Measurements from ENCODE around the gene KRTAP19-5.
"Not testable (repeated sequence)": the region's sequence is repeated elsewhere in the genome, so short reads cannot be mapped to it uniquely, and the experiment has no call there.

Gene KRTAP19-5

DNA sequence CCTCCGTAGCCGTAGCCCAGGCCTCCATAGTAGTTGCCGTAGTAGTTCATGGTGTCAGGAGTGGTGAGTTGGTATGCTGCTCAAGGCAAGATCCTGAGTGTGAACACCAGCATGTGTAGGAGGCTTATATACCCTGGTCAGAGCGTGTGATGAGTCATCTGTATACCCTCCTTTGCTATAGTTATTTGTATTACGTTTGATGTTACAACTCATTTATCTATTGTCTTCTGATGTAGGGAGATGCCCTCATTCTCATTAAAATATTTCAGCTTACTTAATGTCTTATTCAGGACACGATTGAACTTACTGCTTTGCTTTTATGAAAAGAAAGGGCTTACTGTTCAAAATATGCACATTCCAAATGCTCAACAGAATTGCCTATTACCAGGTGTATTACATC, at the start of gene KRTAP19-5:
Gene KRTAP19-5, minus strand, starts transcription at position 101 of the 400 bp plus-strand sequence. Its CDS starts 51 bp downstream, at position 50.
- DNase-seq, result no peak

DNA sequence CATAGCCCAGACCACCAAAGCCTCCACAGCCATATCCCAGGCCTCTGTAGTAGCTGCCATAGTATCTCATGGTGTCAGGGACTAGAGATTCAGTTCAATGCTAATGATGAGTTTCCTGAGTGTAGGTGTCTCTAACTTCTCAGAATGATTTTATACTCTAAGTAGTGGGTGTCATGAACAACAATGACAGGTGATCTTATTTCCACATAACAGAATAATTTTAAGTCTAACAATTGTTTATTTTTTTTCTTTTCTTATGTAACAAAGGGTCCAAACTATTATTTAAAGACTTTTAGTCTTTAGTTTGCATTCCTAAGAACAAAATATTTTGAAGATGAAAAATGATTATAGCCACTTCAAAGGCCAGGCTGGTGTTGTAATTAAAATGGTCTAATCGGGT, 39.8 kb upstream of the KRTAP19-5 start, which contains the start of gene KRTAP19-6:
Gene KRTAP19-6, minus strand, starts transcription at position 101 of the 400 bp plus-strand sequence. Its CDS starts 31 bp downstream, at position 70.
- DNase-seq, result no peak

DNA sequence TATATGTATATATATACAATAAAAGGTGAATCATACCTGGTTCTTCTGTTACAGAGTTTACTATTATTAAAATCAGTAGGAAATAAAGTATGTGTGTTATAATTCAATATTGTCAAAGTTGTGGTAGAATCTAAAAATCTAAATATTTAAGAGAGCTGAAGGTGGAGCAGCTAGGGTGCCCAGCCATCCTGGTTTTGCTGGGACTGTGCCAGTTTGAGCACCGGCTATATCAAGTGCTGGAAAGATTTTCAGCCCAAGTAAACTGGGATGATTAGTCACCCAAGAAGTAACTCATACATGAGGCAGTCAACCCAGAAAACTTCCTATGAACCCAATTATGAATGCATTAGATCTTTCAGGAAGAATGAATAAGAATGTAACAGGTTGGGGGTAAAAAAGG, 16.9 kb upstream of the KRTAP19-5 start:
- DNase-seq, result no peak

DNA sequence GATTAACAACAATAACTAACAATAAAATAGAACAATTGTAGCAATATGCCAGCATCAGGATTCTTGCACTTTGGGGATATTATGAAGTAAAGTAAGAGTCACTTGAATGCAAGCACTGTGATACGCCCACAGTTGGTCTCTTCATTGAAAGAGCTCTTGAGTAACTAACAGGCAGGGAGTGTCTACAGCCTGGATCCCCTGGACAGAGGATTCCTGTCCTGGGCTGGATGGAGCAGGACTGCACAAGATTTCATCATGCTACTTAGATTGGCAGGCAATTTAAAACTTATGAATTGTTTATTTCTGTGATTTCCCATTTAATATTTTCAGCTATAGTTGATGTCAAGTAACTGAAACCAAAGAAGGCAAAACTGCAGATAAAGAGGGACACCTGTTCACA, 13.7 kb upstream of the KRTAP19-5 start:
- DNase-seq, result no peak

DNA sequence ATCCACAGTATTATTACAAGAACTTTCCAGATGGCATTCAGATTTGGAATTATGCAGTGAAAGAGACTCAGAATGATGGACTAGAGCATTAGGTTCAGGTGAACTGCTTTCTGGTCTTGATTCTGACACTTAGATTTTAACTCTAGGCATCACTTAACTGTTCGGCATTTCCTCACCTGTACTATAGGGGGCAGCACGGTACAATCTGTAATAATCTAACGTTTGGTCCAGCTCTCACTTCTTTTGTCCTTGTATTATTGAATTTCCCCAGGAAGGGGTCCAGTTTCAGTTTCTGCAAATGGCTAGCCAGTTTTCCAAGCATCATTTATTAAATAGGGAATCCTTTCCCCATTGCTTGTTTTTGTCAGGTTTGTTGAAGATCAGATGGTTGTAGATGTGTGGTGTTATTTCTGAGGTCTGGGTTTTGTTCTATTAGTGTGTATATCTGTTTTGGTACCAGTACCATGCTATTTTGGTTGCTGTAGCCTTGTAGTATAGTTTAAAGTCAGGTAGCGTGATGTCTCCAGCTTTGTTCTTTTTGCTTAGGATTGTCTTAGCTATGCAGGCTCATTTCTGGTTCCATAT, 3.8 kb upstream of the KRTAP19-5 start:
- not testable (repeated sequence) for DNase-seq

DNA sequence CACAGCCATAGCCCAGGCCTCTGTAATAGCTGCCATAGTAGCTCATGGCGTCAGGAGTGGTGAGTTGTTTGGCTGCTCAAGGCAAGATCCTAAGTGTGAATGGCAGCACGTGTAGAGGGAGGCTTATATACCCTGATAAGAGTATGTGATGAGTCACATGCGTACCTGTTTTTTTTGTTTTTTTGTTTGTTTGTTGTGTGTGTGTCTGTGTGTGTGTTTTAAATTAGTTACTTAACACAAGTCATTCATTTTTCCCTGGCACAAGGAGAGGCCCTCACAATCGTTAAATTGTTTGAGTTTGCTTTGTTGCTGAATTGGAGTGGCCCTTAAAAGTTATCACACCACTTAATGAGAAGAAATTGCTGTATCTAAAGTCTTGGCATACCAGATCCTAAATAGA, 4.9 kb downstream of the KRTAP19-5 start, which contains the start of gene KRTAP19-4:
Gene KRTAP19-4, minus strand, starts transcription at position 101 of the 400 bp plus-strand sequence. Its CDS starts 55 bp downstream, at position 46.
- no peak for DNase-seq

- no peak for DNase-seq
Measured at GRCh38 chr21:30491963-30492428, 9.9 kb downstream of the KRTAP19-5 start, which contains the start of gene KRTAP19-3. KRTAP19-3 (minus strand) TSS chr21:30492013; CDS start chr21:30491957, 56 bp downstream.

DNA sequence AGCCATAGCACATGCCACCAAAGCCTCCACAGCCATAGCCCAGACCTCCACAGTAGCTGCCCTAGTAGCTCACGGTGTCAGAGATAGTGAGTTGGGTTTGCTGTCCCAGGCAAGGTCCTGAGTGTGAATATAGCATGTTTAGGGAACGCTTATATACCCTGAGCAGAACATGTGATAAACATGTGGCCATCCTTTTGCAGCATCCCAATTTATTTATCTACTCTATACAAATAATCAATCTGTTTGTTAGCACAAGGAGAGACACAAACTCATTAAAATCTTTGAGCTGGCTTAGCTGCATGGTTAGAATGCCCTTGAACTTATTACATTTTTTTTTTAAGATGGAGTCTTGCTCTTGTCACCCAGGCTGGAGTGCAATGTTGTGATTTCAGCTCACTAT, 14.6 kb downstream of the KRTAP19-5 start, which contains the start of gene KRTAP19-2:
Gene KRTAP19-2, minus strand, starts transcription at position 101 of the 400 bp plus-strand sequence. Its CDS starts 88 bp downstream, at position 13.
- DNase-seq, result no peak

DNA sequence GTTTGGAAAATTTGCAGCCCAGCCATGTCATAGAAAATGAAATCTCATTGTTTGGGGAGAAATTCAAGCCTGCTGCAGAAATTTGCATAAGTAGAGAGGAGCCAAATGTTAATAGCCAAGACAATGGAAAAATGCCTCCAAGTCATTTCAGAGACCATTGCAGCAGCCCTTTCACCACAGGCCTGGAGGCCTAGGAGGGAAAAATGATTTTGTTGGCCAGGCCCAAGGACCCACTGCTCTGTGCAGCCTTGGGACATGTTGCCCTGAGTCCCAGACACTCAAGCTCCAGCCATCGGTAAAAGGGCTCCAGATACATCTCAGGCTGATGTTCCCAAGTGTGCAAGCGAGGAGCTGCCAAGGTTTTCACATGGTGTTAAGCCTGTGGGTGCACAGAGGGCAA, 15.8 kb downstream of the KRTAP19-5 start:
- no peak for DNase-seq

DNA sequence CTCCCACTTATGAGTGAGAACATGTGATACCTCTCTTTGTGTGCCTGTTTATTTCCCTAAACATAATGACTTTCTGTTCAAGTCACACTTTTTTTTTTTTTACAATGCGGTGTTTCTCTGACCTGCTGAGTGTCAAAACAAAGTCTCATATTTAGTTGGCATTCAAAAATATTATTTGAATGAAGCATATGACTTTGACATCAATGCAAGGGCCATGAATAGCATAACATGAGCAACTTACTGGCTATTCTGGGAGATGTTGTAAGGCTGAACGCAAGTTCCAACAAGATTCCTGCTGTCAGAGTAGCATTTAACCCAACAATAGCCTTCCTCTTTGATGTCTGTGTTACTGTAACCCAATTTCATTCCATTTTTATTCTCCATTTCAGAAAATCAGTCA, 19.8 kb downstream of the KRTAP19-5 start:
- no peak for DNase-seq

DNA sequence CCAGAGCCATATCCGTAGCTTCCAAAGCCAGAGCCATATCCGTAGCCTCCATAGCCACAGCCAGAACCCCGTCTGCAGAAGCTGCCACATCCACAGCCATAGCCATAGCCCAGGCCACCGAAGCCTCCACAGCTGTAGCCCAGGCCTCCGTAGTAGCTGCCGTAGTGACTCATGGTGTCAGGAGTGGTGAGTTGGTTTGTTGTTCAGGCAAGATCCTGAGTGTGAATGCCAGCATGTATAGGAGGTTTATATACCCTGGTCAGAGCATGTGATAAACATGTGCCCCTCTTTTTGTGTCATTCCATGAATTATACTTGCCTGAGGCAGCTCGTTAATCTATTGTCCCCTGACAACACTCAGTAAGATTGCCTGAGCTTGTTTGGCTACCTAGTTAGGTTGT, 21.8 kb downstream of the KRTAP19-5 start, which contains the start of gene KRTAP19-1:
Gene KRTAP19-1, minus strand, starts transcription at position 223 of the 400 bp plus-strand sequence. Its CDS starts 50 bp downstream, at position 173.
- DNase-seq, result no peak

DNA sequence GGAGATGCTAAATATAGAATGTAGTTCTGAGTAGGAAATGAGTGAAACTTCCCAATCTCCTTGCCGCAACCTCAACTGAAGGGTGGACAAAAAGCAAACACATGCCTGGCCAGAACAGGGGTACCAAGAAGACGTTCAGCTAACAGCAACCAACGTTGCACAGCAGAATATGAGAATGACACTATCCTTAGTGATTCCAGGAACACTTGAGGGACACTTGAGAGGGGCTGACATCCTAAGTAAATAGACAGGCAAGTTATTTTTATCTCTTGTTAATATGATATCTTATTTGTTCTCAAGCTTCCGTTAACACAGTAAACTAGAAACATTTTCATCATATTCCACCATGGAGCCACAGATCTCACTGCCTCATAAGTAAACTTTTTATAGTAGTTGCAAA, 22.7 kb downstream of the KRTAP19-5 start:
- DNase-seq, result no peak

GRCh38 chr21:30478004-30478403, 23.9 kb downstream of the KRTAP19-5 start:
- DNase-seq, result no peak

GRCh38 chr21:30468900-30469714, 32.8 kb downstream of the KRTAP19-5 start:
- DNase-seq, result no peak

- no peak for DNase-seq
Measured at GRCh38 chr21:30463713-30464112, 38.2 kb downstream of the KRTAP19-5 start.

All from stimulated activated CD4-positive, alpha-beta T cell treated with anti-CD3 and anti-CD28 coated beads, Interleukin-4, amount 100 ng/mL, for 4 hours (primary cell).